B cell (primary cell): ENCODE measurements around the gene KIAA0825. TPM values are rescaled to one million over a fixed set of nuclear protein-coding genes. Genes with fewer than 3 reads are reported as not detected.

Experiments
- ATAC-seq: fragments of 200-7000 bp; cut with Tn5 transposase; one replicate; pipeline ENCODE4 v1.10.0; 2021; ENCODE audit warnings: low read depth, mild to moderate bottlenecking, moderate number of reproducible peaks, moderate library complexity
- CTCF ChIA-PET: fragments of 350-600 bp; sonication (Branson Sonifier 250); formaldehyde crosslinking; loops from one replicate; lab custom pipeline; 2021; ENCODE audit warnings: antibody characterized with exemption, inconsistent platforms; lab: Charles Lee
- POLR2A ChIA-PET: fragments of 350-600 bp; sonication (Branson Sonifier 250); formaldehyde crosslinking; loops from one replicate; lab custom pipeline; 2021; ENCODE audit warnings: antibody characterized with exemption; lab: Charles Lee
- DNase-seq: peaks from one replicate; pipeline ENCODE4 v3.0.0; 2013
- H2AFZ ChIP-seq: 2 replicates; pipeline ENCODE4 v1.6.1; 2012; ENCODE audit warnings: mild to moderate bottlenecking, low read depth, low read length; ENCODE audit not compliant: insufficient read depth, poor library complexity, severe bottlenecking
- H3K27ac ChIP-seq, 2 donors: 1 replicate in 1 of 2; 2 replicates in 1 of 2; pipeline ENCODE4 v1.5.1; 2012 to 2013; ENCODE audit warnings: low read length in 2 of 2, mild to moderate bottlenecking in 2 of 2, moderate library complexity in 1 of 2
- H3K27me3 ChIP-seq, 4 experiments: fragments of 200-600 bp in 1 of 4; sonication (generic) in 1 of 4; replicated peaks in 1 of 4; 1 replicate in 2 of 4; 2 replicates in 2 of 4; pipeline versions ENCODE4 v1.6.1 to v1.7.0; 2013 to 2016; ENCODE audit warnings: low read length in 3 of 4, mild to moderate bottlenecking in 2 of 4, mixed read lengths in 1 of 4, moderate library complexity in 1 of 4; ENCODE audit not compliant: insufficient read depth in 4 of 4, control insufficient read depth in 3 of 4; ENCODE audit errors: control extremely low read depth in 1 of 4
- H3K36me3 ChIP-seq, 2 experiments: replicated peaks in 1 of 2; 1 replicate in 1 of 2; 2 replicates in 1 of 2; pipeline versions ENCODE4 v1.6.1 to v1.7.1; 2013; ENCODE audit warnings: low read length in 1 of 2; ENCODE audit not compliant: insufficient read depth in 2 of 2, control insufficient read depth in 1 of 2; ENCODE audit errors: control extremely low read depth in 1 of 2, extremely low read depth in 1 of 2
- H3K4me1 ChIP-seq, 2 donors: fragments of 200-600 bp in 1 of 2; sonication (generic) in 1 of 2; 1 replicate in 1 of 2; 2 replicates in 1 of 2; pipeline versions ENCODE4 v1.5.1 to v1.6.1; 2013 to 2017; ENCODE audit warnings: low read length in 2 of 2; ENCODE audit not compliant: control insufficient read depth in 2 of 2, insufficient read depth in 2 of 2
- H3K4me2 ChIP-seq: replicated peaks from 2 replicates; pipeline ENCODE3; 2012; ENCODE audit warnings: mild to moderate bottlenecking, low read depth, low read length; ENCODE audit not compliant: poor library complexity, severe bottlenecking
- H3K4me3 ChIP-seq, 5 experiments: fragments of 200-600 bp in 1 of 5; sonication (generic) in 1 of 5; 1 replicate in 3 of 5; 2 replicates in 2 of 5; pipeline versions ENCODE4 v1.5.1 to v1.7.0; 2011 to 2016; ENCODE audit warnings: low read length in 4 of 5, mild to moderate bottlenecking in 4 of 5, low read depth in 2 of 5, control low read depth in 1 of 5, moderate library complexity in 1 of 5; ENCODE audit not compliant: insufficient read depth in 1 of 5; ENCODE audit errors: control extremely low read depth in 1 of 5, extremely low read depth in 1 of 5
- H3K79me2 ChIP-seq: fragments of 200-600 bp; sonication (generic); one replicate; pipeline ENCODE4 v1.6.0; 2016; ENCODE audit warnings: low read length; ENCODE audit not compliant: control insufficient read depth, insufficient read depth
- H3K9ac ChIP-seq: fragments of 200-600 bp; sonication (generic); 2 replicates; pipeline ENCODE4 v1.6.1; 2017; ENCODE audit warnings: mild to moderate bottlenecking, low read length, moderate library complexity
- H3K9me3 ChIP-seq, 3 donors: one replicate each; pipeline versions ENCODE4 v1.6.1 to v1.7.1; 2013; ENCODE audit warnings: low read length in 2 of 3; ENCODE audit not compliant: control insufficient read depth in 2 of 3, insufficient read depth in 1 of 3; ENCODE audit errors: control extremely low read depth in 1 of 3
- H4K20me1 ChIP-seq: 2 replicates; pipeline ENCODE4 v1.6.0; 2012; ENCODE audit warnings: mild to moderate bottlenecking, low read length; ENCODE audit not compliant: insufficient read depth, control insufficient read depth, poor library complexity, severe bottlenecking
- H3K27ac Mint-ChIP-seq: one replicate; pipeline ENCODE4 v1.8.0; 2021; ENCODE audit warnings: mixed read lengths
- H3K27me3 Mint-ChIP-seq: one replicate; pipeline ENCODE4 v1.8.0; 2021; ENCODE audit warnings: mixed read lengths
- H3K4me1 Mint-ChIP-seq: one replicate; pipeline ENCODE4 v1.8.0; 2021; ENCODE audit warnings: mixed read lengths
- H3K4me3 Mint-ChIP-seq: one replicate; pipeline ENCODE4 v1.8.0; 2021; ENCODE audit warnings: mixed read lengths
- H3K9me3 Mint-ChIP-seq: one replicate; pipeline ENCODE4 v1.8.0; 2022; ENCODE audit warnings: mixed read lengths; ENCODE audit not compliant: insufficient read depth
- EZH2 ChIP-seq: IDR thresholded peaks from 2 replicates; pipeline ENCODE4 v1.6.1; 2012; ENCODE audit warnings: borderline replicate concordance, low read depth, mild to moderate bottlenecking, moderate library complexity, low read length; ENCODE audit not compliant: insufficient read depth, poor library complexity, severe bottlenecking
- WGBS: methylation state at CpG from one replicate; pipeline ENCODE4 v1.1.5; 2013; ENCODE audit warnings: missing lambda C conversion rate; ENCODE audit not compliant: insufficient coverage; 5-methylcytosine and 5-hydroxymethylcytosine counted together
- intact Hi-C: fragments of 100-400 bp; cut with micrococcal nuclease; formaldehyde crosslinking; loops from one replicate; pipeline ENCODE4 v1.10.0; 2022
- polyA plus RNA-seq: library from polyadenylated mRNA; depleted of rRNA; stranded (reverse); fragments of >200 nt; gene quantifications from 2 replicates; pipeline ENCODE4 v1.2.3, GENCODE V29; 2012
- total RNA-seq, 2 donors: library from RNA; stranded (reverse); fragments of 120-200 nt in 1 of 2; gene quantifications; 1 replicate in 1 of 2; 2 replicates in 1 of 2; pipeline versions ENCODE4 v1.2.3 to v1.2.4, GENCODE V29; 2013 to 2022
- TF ChIP-seq, protein P1 (sequence below): fragments of 200-600 bp; IDR thresholded peaks from one replicate; pipeline ENCODE4 v1.8.0; 2022; ENCODE audit warnings: antibody characterized with exemption, mild to moderate bottlenecking

The KIAA0825 gene
- total and polyA plus RNA-seq, 2 donors (not counting 1 experiment from before 2014, with no cell fraction given) = 0.43 to 2.7 TPM

DNA sequence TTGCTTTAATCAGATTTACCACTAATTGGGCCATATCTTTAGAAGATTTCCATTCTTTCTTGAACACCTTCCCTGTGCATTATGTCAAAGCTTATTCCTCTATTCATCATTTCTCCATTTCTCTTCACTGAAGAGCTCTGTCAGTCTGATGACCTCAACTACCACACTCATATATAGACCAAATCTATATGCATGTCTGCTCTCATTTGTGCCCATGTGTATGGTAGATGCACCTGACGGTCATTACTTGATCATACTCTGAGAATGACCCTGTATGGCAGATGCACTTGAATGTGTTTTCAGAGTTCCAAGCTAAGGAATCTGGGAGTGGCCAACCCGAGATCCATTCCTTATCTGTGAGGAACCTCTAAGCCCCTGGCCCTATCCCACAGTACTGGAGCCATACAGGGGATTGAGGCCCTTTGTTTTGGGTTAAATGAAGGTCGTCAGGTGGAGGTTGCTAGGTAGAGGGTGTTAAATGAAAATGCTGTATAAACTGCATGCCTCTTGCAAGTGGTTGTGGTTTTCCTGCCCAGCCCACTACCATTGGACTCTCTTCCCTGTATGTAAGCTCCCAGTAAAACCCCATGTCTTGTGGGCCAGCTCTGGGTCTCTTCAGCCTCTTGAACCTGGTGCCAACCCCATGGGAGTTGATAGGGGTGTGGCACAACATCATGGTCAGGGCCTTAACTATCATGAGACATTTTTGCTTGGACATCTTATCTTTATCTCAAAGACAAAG is 229.5 kb downstream of the KIAA0825 start:
- H3K4me1 Mint-ChIP-seq = no peaks in the 10 kb centered on the region
- no peaks in the 10 kb centered on the region for H3K79me2 ChIP-seq
- H3K4me3 Mint-ChIP-seq = no peak overlapping the region
- H3K4me2 ChIP-seq = no peak overlapping the region
- intact Hi-C loops = no loop called here
- ATAC-seq = no peak
- no peaks in the 10 kb centered on the region for H3K4me1 ChIP-seq
- H3K9ac ChIP-seq = no peak overlapping the region
- no peaks in the 10 kb centered on the region for H3K27me3 ChIP-seq
- ChIA-PET CTCF (no interaction called here), POLR2A (no interaction called here)
- no peak overlapping the region for H3K27ac Mint-ChIP-seq
- H3K27ac ChIP-seq = no peak overlapping the region
- no peaks in the 10 kb centered on the region for H3K9me3 ChIP-seq
- H3K27me3 Mint-ChIP-seq = no peaks in the 10 kb centered on the region
- no peak overlapping the region for H2AFZ ChIP-seq
- no peak for DNase-seq
- H3K9me3 Mint-ChIP-seq = no peaks in the 10 kb centered on the region
- WGBS = no CpG with 5 or more reads among the region's 3 CpGs
- H3K4me3 ChIP-seq = no peak overlapping the region
- no peaks in the 10 kb centered on the region for H4K20me1 ChIP-seq
- no peaks in the 10 kb centered on the region for H3K36me3 ChIP-seq
- TF ChIP-seq, protein P1, sequence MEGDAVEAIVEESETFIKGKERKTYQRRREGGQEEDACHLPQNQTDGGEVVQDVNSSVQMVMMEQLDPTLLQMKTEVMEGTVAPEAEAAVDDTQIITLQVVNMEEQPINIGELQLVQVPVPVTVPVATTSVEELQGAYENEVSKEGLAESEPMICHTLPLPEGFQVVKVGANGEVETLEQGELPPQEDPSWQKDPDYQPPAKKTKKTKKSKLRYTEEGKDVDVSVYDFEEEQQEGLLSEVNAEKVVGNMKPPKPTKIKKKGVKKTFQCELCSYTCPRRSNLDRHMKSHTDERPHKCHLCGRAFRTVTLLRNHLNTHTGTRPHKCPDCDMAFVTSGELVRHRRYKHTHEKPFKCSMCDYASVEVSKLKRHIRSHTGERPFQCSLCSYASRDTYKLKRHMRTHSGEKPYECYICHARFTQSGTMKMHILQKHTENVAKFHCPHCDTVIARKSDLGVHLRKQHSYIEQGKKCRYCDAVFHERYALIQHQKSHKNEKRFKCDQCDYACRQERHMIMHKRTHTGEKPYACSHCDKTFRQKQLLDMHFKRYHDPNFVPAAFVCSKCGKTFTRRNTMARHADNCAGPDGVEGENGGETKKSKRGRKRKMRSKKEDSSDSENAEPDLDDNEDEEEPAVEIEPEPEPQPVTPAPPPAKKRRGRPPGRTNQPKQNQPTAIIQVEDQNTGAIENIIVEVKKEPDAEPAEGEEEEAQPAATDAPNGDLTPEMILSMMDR = no peak
- no peak for TF ChIP-seq EZH2

DNA sequence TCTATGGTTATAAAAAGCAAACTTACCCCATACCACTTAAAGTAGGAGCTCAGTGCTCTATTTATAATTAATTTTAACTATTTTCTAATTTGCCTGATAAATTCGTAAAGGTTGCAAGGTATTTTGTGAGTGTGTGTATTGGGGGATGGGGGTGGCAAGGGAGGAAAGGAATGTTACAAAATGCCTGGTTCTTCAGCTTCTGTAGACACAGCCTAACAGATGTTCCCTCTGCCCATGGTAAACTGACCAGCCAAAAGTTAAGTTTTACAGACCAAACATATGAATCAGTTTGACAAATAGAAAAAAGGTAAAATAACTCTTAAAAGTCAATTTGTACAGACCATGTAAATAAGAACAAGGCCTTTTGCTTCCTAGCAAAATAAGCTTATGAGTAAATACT is 232.6 kb downstream of the KIAA0825 start:
- Mint-ChIP-seq H3K9me3 (no peaks in the 10 kb centered on the region), H3K27ac (no peak overlapping the region), H3K4me1 (no peaks in the 10 kb centered on the region), H3K4me3 (no peak overlapping the region), H3K27me3 (no peaks in the 10 kb centered on the region)
- TF ChIP-seq EZH2 = no peak
- TF ChIP-seq, protein P1 = no peak
- WGBS = 83% methylated on average over 1 of the region's 1 CpG
- no peak overlapping the region for H3K4me3 ChIP-seq
- H3K36me3 ChIP-seq = no peaks in the 10 kb centered on the region
- no peaks in the 10 kb centered on the region for H3K27me3 ChIP-seq
- ATAC-seq = no peak
- no peak overlapping the region for H2AFZ ChIP-seq
- ChIA-PET POLR2A (no interaction called here), CTCF (no interaction called here)
- H3K4me2 ChIP-seq = no peak overlapping the region
- no peak for DNase-seq
- H4K20me1 ChIP-seq = no peaks in the 10 kb centered on the region
- H3K9ac ChIP-seq = no peak overlapping the region
- no peaks in the 10 kb centered on the region for H3K9me3 ChIP-seq
- H3K4me1 ChIP-seq = no peaks in the 10 kb centered on the region
- H3K27ac ChIP-seq = no peak overlapping the region
- no peaks in the 10 kb centered on the region for H3K79me2 ChIP-seq
- intact Hi-C loops = no loop called here
